Skeletal muscle cell (primary cell): ENCODE data around the gene IZUMO4.

Experiments used
- DNase-seq: peaks from one replicate; pipeline ENCODE4 v3.0.0-alpha.2; 2010; ENCODE audit warnings: low read depth
- H3K4me3 ChIP-seq: 2 replicates; pipeline ENCODE4 v1.5.1; 2011; ENCODE audit warnings: low read depth, mild to moderate bottlenecking, control low read depth, low read length, moderate library complexity

IZUMO4 gene

GRCh38 chr19:2101417-2102335 lies 5.0 kb downstream of the IZUMO4 start:
- no peak for DNase-seq
- H3K4me3 ChIP-seq: no peak overlapping the region

DNA sequence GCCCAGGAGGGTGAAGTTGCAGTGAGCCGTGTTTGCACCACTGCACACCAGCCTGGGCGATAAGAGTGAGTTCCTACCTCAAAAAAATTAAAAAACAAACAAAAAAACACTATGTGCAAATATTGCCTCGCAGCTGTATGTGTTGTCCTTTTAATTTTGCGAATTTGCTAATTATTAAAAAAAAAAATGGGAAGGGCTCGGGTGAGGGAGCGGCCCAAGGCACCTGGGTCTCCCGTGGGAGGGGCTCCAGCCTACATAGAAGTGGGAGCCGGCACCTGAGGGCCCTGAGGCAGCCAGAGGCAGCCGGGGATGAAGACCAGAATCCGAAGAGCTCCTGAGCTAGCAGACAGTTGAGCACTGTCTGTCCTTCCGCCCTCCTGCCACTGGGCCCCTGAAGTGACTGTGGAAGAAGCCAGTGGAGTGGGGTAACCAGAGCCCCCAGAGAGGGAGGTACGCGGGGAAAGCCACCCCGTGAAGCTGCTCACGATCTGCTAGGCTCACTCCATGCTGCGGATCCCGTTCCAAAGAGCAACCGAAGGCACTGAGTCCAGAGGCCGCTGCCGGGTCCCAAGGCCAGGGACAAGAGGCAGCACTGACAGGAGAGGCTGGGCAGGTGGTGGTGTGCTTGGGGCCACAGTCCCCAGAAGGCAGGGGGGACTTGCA lies 6.5 kb downstream of the IZUMO4 start:
- H3K4me3 ChIP-seq: no peak overlapping the region
- no peak for DNase-seq

- no peak overlapping the region for H3K4me3 ChIP-seq
- DNase-seq: no peak
These were observed 11.7 kb downstream of the IZUMO4 start for GRCh38 chr19:2108251-2109016.

DNA sequence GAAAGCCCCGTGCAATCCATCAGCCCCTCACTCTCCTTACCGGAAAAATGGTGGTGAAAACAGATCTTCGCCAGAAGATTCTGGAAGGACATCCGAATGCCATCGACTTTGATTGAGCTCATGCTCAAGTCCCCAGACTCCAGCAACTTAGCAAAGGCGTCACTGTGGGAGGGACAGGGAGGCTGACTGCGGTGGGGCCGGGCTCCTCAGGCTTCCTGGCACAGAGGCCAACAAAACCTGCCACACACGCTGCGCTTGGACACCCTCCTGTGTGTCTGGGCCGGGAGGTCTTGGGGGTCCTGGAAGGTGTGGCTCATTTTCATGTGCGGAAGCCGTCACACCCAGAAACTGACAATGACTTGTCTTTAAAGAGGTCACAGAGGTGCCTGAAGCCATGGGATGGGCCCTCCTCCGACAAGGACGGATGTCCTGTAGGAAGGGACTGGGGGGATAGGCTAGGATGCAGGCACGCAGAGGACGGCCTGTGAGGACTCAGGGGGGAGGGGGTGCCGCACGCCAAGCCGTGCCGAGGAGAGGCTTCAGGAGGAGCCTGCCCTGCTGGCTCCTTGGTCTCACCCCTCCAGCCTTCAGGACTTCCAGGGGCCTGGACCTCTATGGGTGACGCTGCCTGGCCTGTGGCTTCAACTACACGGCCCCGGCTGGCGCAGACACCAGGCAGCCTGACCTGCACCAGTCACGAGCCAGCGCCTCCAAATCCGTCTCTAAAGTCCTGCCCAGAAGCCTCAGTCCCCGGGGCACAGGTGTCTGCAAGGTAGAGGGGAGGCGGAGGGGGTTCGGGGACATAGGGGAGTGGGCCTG lies 12.5 kb downstream of the IZUMO4 start:
- no peak for DNase-seq
- H3K4me3 ChIP-seq: no peak overlapping the region

GRCh38 chr19:2110822-2111221 lies 14.1 kb downstream of the IZUMO4 start:
- no peak for DNase-seq
- no peak overlapping the region for H3K4me3 ChIP-seq

DNA sequence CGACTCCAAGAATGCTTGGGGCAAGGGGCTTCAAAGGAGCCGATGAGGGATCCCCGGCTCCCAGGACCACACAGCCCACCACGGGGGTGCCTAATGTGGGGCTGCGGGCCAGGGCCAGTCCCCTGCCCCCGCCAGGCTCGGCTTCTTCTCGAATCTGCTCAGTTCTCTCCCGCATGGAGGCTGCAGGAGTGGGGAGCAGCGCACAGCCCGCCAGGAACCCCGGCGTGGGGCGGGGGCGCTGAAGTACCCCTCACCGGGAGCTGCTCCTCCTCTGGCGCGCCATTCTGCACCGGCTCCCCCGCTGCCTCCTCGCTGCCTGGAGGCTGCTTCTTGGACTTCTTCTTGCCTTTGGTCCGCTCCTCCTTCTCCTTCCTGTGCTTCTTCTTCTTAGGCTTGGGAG lies 14.7 kb downstream of the IZUMO4 start:
- H3K4me3 ChIP-seq: no peak overlapping the region

GRCh38 chr19:2111886-2112285 lies 15.2 kb downstream of the IZUMO4 start:
- no peak overlapping the region for H3K4me3 ChIP-seq
- no peak for DNase-seq

More for the DNA sequence above, 14.7 kb downstream of the IZUMO4 start:
- no peak for DNase-seq

GRCh38 chr19:2112516-2113320 lies 16.0 kb downstream of the IZUMO4 start:
- DNase-seq: no peak
- no peak overlapping the region for H3K4me3 ChIP-seq

DNA sequence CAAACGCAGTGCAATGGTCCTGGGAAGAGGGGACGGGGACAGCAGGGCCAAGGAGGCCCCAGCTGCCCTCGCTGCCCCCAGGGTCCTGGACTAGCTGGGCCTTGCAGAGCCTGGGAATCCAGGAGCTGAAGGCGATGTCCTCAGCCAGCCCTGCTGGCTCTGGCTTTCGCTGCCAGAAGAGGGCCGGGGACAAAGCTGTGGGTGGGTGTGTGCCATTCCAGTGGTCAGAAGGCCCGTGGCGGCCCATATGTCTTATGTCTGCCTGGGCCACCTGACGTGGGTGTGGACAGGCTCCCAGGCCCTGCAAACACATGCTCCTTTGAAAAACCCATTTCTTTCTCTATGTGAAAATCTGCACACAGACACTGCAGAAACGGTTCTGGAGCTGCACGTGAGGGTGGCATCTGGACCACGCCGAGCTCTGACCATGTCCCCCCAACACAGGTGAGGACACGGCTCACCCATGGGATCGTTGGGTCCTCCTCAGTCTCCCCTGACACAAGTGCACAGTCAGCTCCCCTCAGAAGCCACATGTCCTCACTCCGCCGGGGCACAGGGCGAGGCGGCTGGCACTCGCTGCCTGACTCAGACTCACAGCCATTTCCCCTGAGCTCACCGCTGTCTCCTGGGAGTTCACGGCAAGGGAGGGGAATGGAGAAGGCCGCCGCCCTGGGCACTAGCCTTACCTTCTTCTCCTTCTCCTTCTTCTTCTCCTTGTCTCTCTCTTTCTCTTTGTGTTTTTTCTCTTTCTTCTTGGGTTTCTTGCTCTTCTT lies 16.9 kb downstream of the IZUMO4 start:
- no peak for DNase-seq
- H3K4me3 ChIP-seq: no peak overlapping the region

- DNase-seq: no peak
- H3K4me3 ChIP-seq: no peak overlapping the region
These were observed 17.5 kb downstream of the IZUMO4 start for GRCh38 chr19:2114218-2114617.

DNA sequence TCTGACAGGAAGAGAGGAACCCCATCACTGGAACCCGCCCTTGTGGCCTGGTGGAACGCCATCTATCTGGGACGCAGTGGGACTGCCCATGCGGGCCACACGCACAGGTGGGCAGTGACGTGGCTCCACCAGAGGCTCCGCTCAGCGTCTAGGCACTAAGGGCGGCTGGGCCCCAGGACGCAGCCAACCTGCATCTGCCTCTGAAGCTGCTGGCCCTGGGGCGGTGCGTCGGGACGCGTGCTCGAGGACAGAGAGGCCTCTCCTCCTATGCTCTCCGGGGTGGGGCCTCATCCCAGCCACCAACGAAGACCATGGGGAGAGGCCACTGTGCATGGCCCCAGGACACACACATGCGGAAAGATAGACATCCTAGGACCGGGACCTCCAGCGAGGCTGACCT lies 18.1 kb downstream of the IZUMO4 start:
- H3K4me3 ChIP-seq: no peak overlapping the region
- DNase-seq: no peak

DNA sequence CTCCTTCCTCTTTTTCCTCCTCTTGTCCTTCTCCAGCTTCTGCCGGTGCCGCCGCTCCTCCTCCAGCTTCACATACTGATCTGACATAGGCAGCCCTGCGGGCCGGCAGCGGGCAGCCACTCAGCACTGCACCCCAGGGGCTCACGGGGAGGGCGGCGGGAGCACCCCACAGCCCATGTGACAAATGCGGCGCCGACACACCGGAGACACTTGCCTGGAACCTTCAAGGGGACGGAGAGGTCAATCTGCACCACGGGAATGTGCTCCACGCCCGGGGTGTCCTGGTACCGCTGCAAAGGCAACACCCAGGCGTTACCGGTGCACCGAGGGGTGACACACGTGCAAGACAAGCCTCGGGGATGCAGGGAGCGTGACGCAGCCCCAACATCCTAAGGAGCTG lies 18.6 kb downstream of the IZUMO4 start:
- no peak for DNase-seq
- no peak overlapping the region for H3K4me3 ChIP-seq

DNA sequence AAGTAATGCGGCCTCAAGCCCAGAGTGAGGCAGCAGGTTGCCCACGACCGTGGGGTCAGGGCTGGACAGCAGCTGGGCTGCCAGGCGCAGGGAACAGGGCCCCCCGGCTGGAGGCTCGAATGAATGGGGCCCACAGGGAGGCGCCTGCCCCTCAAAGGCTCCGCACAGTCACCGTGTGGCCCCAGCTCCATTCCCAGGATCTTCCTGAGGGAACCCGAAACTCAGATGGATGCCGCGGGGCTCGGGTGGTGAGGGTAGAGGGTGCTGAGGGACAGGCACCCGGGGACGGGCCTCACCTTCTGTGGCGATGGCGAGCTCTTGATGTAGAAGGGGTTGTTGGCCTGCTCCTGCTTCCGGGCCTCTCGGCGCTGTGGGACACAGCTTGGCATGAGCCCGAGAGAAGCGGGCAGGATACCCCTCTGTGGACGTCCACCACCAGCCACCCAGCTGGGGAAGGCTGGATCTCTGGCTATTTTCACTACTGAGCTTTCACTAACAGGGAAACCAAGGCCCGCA lies 19.3 kb downstream of the IZUMO4 start:
- no peak for DNase-seq
- H3K4me3 ChIP-seq: no peak overlapping the region

- no peak for DNase-seq
- no peak overlapping the region for H3K4me3 ChIP-seq
These were observed 19.8 kb downstream of the IZUMO4 start for GRCh38 chr19:2116507-2116906.

DNA sequence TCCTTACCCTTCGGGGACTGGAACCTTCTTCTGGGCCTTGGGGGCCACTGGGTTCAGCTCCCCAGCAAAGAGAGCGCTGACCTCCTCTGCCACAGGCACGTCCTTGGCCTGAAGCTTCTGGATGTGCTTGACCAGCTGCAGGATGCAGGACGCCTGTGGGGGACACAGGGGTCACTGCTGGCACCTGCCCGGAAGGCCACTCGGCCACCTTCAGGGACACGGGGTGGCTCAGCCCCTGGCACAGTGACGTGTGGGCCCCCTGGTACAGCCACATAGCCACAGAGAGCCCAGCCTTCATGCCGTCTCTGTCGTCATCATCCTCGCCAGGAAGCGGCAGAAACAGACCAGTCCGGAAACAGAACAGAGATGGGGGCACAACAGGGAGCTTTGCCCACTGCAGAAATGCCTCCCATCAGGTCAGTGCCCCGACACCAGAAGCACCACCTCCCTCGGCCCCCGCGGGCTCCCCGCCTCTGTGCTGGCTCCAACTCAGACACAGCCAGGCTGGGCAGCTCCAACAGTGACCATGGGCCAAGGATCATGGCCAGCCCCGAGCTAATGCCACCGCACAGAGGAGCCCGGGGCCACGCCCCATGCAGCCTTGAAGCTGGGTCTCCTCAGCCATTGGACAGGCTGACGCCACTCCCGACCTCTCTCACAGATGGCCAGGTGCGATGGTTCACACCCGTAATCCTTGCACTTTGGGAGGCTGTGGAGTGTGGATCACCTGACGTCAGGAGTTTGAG lies 20.7 kb downstream of the IZUMO4 start:
- no peak for DNase-seq
- H3K4me3 ChIP-seq: no peak overlapping the region

DNA sequence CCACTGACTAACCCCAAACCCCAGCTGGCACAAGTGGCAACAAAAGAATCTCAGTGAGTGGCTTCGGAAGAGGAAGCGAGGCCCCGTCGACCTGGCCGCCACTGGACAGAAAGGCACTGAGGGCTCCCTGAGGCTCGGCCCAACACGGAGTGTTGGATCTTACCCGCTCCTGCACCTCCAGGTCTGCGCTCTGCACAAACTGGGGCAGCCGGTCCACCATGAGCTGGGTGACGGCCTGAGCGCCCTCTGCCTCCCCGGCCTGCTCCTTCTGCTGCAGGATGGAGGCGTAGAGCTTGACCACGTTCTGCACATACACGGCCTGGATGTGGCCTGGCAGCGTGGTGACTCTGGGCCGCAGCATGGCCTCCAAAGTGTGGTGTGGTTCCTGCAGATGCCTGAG lies 21.7 kb downstream of the IZUMO4 start:
- H3K4me3 ChIP-seq: no peak overlapping the region
- no peak for DNase-seq
